ENCODE results near the gene TOM1. TPM values are rescaled to one million over a fixed set of nuclear protein-coding genes. Genes with fewer than 3 reads are reported as not detected.

TOM1 gene
- total RNA-seq, 1 experiment from 2014 or later, result 22.3 TPM

- no peaks in the 10 kb centered on the region for H3K27me3 ChIP-seq (ENCODE audit: insufficient read depth, low read length)
- no peaks in the 10 kb centered on the region for H3K23me2 ChIP-seq (ENCODE audit: insufficient read length, low read depth, low read length, poor library complexity, severe bottlenecking)
- H4K8ac ChIP-seq (replicated peaks; ENCODE audit: insufficient read length, low read depth, low read length), result no peak overlapping the region
- no peak overlapping the region for H3K56ac ChIP-seq (ENCODE audit: insufficient read length, low read depth, low read length)
- no peak overlapping the region for H2BK5ac ChIP-seq (ENCODE audit: insufficient read length, low read length)
- no peaks in the 10 kb centered on the region for H3K4me1 ChIP-seq (ENCODE audit: insufficient read depth, low read length)
- H3K9ac ChIP-seq (ENCODE audit: extremely low read depth, insufficient read length, low read length), result no peak overlapping the region
- H3K79me1 ChIP-seq (ENCODE audit: insufficient read depth, low read depth, low read length, poor library complexity, severe bottlenecking), result no peaks in the 10 kb centered on the region
- no peak overlapping the region for H2BK20ac ChIP-seq (ENCODE audit: low read depth, low read length, poor library complexity, severe bottlenecking)
- H2BK120ac ChIP-seq (ENCODE audit: low read depth, low read length, poor library complexity, severe bottlenecking), result no peak overlapping the region
- H3K4me1 Mint-ChIP-seq, result peaks cover 0 to 3% of the 10 kb centered on the region in 2 experiments; a peak in 1 of 4 replicates
- WGBS (ENCODE audit: extremely low coverage, insufficient read length, low lambda C conversion rate), result no CpG with 5 or more reads among the region's 6 CpGs
- no peak overlapping the region for H3K4me3 Mint-ChIP-seq
- H4K91ac ChIP-seq (ENCODE audit: insufficient read length, low read depth, low read length), result no peak overlapping the region
- no peaks in the 10 kb centered on the region for H3K79me2 ChIP-seq (ENCODE audit: insufficient read depth, low read length)
- no peak overlapping the region for H3K14ac ChIP-seq (ENCODE audit: insufficient read depth, low read length)
- H3K18ac ChIP-seq (ENCODE audit: insufficient read length, low read depth, low read length), result no peak overlapping the region
- no peak overlapping the region for H3K23ac ChIP-seq (ENCODE audit: insufficient read length, low read depth, low read length)
- no peaks in the 10 kb centered on the region for H3K9me3 Mint-ChIP-seq
- H2AFZ ChIP-seq (ENCODE audit: low read length), result no peak overlapping the region
- H3K4ac ChIP-seq (ENCODE audit: low read depth, low read length), result no peak overlapping the region
- H2BK15ac ChIP-seq (ENCODE audit: low read depth, low read length), result no peak overlapping the region
- no peak for TF ChIP-seq CTCF (conservative IDR thresholded peaks at IDR 0.05)
- H2BK12ac ChIP-seq (ENCODE audit: insufficient read length, low read depth, low read length), result no peak overlapping the region
- H3K27ac ChIP-seq (ENCODE audit: insufficient read length, low read depth, low read length), result no peak overlapping the region
- H3K27me3 Mint-ChIP-seq (ENCODE audit: low read depth), result no peaks in the 10 kb centered on the region
- no peak overlapping the region for H3K27ac Mint-ChIP-seq
- no peaks in the 10 kb centered on the region for H3K9me3 ChIP-seq (ENCODE audit: control insufficient read depth, low read depth, low read length)
- H3K4me2 ChIP-seq (ENCODE audit: insufficient read depth, insufficient read length, low read length), result no peak overlapping the region
- DNase-seq, result no peak
- H3T11ph ChIP-seq (ENCODE audit: low read length), result no peak overlapping the region
- H3K36me3 Mint-ChIP-seq (ENCODE audit: insufficient read depth in 1 of 3, low read depth in 3 of 3), result no peaks in the 10 kb centered on the region
- no peak overlapping the region for H4K5ac ChIP-seq (ENCODE audit: insufficient read length, low read depth, low read length)
- no peak overlapping the region for H2AK5ac ChIP-seq (ENCODE audit: insufficient read length, low read length)
- H4K20me1 ChIP-seq (ENCODE audit: control insufficient read depth, insufficient read depth, insufficient read length), result no peaks in the 10 kb centered on the region
Measured at GRCh38 chr22:35361001-35361558, 61.4 kb downstream of the TOM1 start.
